Left kidney (tissue), 2 donors: ENCODE results near the gene KCNIP1. TPM values are rescaled to one million over a fixed set of nuclear protein-coding genes. Genes with fewer than 3 reads are reported as not detected.

Experiments
- DNase-seq: peaks from one replicate; pipeline ENCODE4 v3.0.0-alpha.2; 2013
- polyA plus RNA-seq: library from polyadenylated mRNA; unstranded; fragments of 120-200 nt; gene quantifications from one replicate; pipeline ENCODE4 v1.2.1, GENCODE V29; 2013; ENCODE audit not compliant: insufficient read length

KCNIP1 gene
- polyA plus RNA-seq, 1 donor, result 10.8 TPM

- no peak for DNase-seq
These were observed 139.1 kb downstream of the KCNIP1 start for GRCh38 chr5:170642776-170643436.

- DNase-seq, result no peak
These were observed 139.8 kb downstream of the KCNIP1 start for GRCh38 chr5:170643591-170643990.

- no peak for DNase-seq
These were observed 140.7 kb downstream of the KCNIP1 start for GRCh38 chr5:170644501-170644900.

GRCh38 chr5:170648541-170648940, 144.7 kb downstream of the KCNIP1 start:
- no peak for DNase-seq

GRCh38 chr5:170650850-170651249, 147.0 kb downstream of the KCNIP1 start:
- DNase-seq, result no peak

GRCh38 chr5:170651604-170652277, 147.9 kb downstream of the KCNIP1 start:
- no peak for DNase-seq

GRCh38 chr5:170655476-170655875, 151.7 kb downstream of the KCNIP1 start:
- no peak for DNase-seq

- no peak for DNase-seq
These were observed 152.1 kb downstream of the KCNIP1 start for GRCh38 chr5:170655920-170656319.

GRCh38 chr5:170656346-170656745, 152.5 kb downstream of the KCNIP1 start:
- no peak for DNase-seq

GRCh38 chr5:170660531-170660930, 156.7 kb downstream of the KCNIP1 start:
- no peak for DNase-seq

GRCh38 chr5:170662966-170663365, 159.1 kb downstream of the KCNIP1 start:
- DNase-seq, result no peak

GRCh38 chr5:170678811-170679210, 175.0 kb downstream of the KCNIP1 start:
- no peak for DNase-seq

- peak; percentile 81 for DNase-seq
These were observed 177.2 kb downstream of the KCNIP1 start for GRCh38 chr5:170681013-170681433.

GRCh38 chr5:170691657-170692056, 187.8 kb downstream of the KCNIP1 start:
- DNase-seq, result no peak

- DNase-seq, result no peak
These were observed 189.9 kb downstream of the KCNIP1 start for GRCh38 chr5:170693701-170694100.

- DNase-seq, result no peak
These were observed 191.1 kb downstream of the KCNIP1 start for GRCh38 chr5:170694911-170695310.

GRCh38 chr5:170697031-170697430, 193.2 kb downstream of the KCNIP1 start:
- DNase-seq, result no peak

GRCh38 chr5:170700503-170700902, 196.7 kb downstream of the KCNIP1 start:
- no peak for DNase-seq

GRCh38 chr5:170701334-170701733, 197.5 kb downstream of the KCNIP1 start:
- peak; percentile 17 for DNase-seq

GRCh38 chr5:170704417-170705192, 200.8 kb downstream of the KCNIP1 start:
- DNase-seq, result no peak

- no peak for DNase-seq
These were observed 205.8 kb downstream of the KCNIP1 start for GRCh38 chr5:170709640-170710039.

- DNase-seq, result no peak
These were observed 207.5 kb downstream of the KCNIP1 start for GRCh38 chr5:170711300-170711699.

GRCh38 chr5:170715141-170715540, 211.3 kb downstream of the KCNIP1 start:
- no peak for DNase-seq
